Measurements from ENCODE around the gene DESI2.

DESI2 gene

DNA sequence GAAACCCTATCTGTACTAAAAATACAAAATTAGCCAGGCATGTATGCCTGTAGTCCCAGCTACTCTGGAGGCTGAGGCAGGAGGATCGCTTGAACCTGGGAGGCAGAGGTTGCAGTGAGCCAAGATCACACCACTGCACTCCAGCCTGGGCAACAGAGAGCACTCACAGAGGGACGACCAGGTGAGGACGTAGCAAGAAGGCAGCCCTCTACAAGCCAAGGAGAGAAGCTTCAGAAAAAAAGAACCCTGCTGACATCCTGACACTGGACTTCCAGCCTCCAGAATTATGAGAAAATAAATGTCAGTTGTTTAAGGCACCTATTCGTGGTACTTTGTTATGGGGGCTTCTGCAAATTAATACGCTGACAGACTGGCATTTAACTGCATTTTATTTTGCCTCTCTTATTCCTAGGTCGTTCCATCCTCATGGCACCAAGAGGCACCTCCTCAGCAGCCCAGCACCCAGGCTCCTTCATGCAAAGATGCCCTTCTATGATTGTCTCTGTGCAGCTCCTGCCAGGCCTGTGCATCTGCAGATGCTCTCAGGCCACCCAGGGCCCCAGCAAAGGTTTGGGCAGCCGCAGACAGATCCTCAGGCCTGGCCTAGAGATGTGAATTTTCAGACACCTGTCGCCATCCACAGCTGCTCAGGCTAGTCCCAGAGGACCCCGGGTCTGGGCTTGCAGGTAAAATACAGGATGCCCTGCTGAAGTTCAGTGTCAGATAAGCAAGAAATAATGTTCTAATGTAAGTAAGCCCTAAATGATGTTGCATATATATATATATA lies 96.5 kb downstream of the DESI2 start:
- H3K4me3 ChIP-seq (ENCODE audit: low read depth, low read length): no peak overlapping the region
- no peaks in the 10 kb centered on the region for H3K4me1 ChIP-seq
- TF ChIP-seq CTCF (IDR thresholded peaks at IDR 0.05; ENCODE audit: low read depth, low read length): no peak
- H3K27me3 ChIP-seq: no peaks in the 10 kb centered on the region
- DNase-seq: no peak
- H3K9me3 ChIP-seq: no peaks in the 10 kb centered on the region
- no peaks in the 10 kb centered on the region for H3K36me3 ChIP-seq

DNA sequence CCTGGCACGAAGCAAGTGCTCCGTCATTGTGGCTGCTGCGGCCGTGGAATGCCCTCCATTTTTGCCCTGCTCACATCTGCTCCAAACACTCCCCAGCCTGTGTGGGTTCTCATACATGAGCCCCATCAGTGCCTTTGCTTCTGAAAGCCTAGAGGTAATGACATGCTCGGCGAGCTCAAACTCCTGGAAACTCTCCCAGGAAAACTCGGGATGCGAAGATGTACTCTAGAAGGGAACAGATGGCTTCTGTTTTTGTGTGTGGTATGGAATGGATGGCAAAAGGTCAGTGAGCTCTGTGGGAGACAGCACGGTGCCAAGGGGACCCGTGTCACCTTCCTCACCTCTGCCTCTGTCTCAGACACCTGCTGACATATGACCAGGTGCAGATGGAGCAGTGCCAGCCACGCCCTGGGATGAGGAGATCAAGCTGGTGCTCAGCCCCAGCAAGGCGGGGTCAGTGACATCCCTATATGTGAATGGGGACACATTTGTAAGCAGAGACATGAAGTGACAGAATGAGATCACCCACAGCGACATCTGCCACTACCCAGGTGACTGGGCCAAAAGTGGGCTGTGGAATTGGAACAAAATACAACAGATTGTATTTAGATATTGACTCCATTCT lies 98.5 kb downstream of the DESI2 start:
- H3K36me3 ChIP-seq: no peaks in the 10 kb centered on the region
- no peak for DNase-seq
- TF ChIP-seq CTCF (IDR thresholded peaks at IDR 0.05; ENCODE audit: low read depth, low read length): no peak
- H3K4me1 ChIP-seq: no peaks in the 10 kb centered on the region
- H3K4me3 ChIP-seq (ENCODE audit: low read depth, low read length): no peak overlapping the region
- H3K9me3 ChIP-seq: no peaks in the 10 kb centered on the region
- H3K27me3 ChIP-seq: no peaks in the 10 kb centered on the region

- Histone ChIP-seq H3K4me3 (ENCODE audit: low read depth, low read length) (no peak overlapping the region), H3K27me3 (no peaks in the 10 kb centered on the region), H3K4me1 (no peaks in the 10 kb centered on the region), H3K9me3 (no peaks in the 10 kb centered on the region), H3K36me3 (no peaks in the 10 kb centered on the region)
- DNase-seq: no peak
- no peak for TF ChIP-seq CTCF (IDR thresholded peaks at IDR 0.05; ENCODE audit: low read depth, low read length)
Observed at GRCh38 chr1:244755673-244756072, 102.7 kb downstream of the DESI2 start.

- Histone ChIP-seq H3K4me1 (no peaks in the 10 kb centered on the region), H3K27me3 (no peaks in the 10 kb centered on the region), H3K4me3 (ENCODE audit: low read depth, low read length) (no peak overlapping the region), H3K36me3 (no peaks in the 10 kb centered on the region), H3K9me3 (no peaks in the 10 kb centered on the region)
- DNase-seq: no peak
- no peak for TF ChIP-seq CTCF (IDR thresholded peaks at IDR 0.05; ENCODE audit: low read depth, low read length)
Observed at GRCh38 chr1:244757091-244757939, 104.4 kb downstream of the DESI2 start.
